GM12878 (cell line): ENCODE results near the gene ARAP2. TPM values are rescaled to one million over a fixed set of nuclear protein-coding genes. Genes with fewer than 3 reads are reported as not detected.

ENCODE experiments used
- CREM ChIP-seq: IDR thresholded peaks from 2 replicates; pipeline ENCODE4 v1.6.1; 2014; ENCODE audit warnings: antibody characterized with exemption, low read depth
- ESRRA ChIP-seq: IDR thresholded peaks from 2 replicates; pipeline ENCODE4 v1.6.1; 2012; ENCODE audit warnings: mild to moderate bottlenecking, low read length, improper control_type of control experiment
- EZH2 ChIP-seq: IDR thresholded peaks from 2 replicates; pipeline ENCODE4 v1.6.1; 2012; ENCODE audit warnings: low read depth, mild to moderate bottlenecking, control low read depth, inconsistent platforms, low read length, borderline replicate concordance; ENCODE audit not compliant: control insufficient read depth
- HDAC2 ChIP-seq: fragments of 200-600 bp; sonication (generic); IDR thresholded peaks from 2 replicates; pipeline ENCODE4 v1.6.1; 2017
- KAT2A ChIP-seq: conservative IDR thresholded peaks from 2 replicates; pipeline ENCODE4 v1.6.1; 2011; ENCODE audit warnings: low read depth, low read length; ENCODE audit not compliant: control insufficient read depth
- MYC ChIP-seq: IDR thresholded peaks from 2 replicates; pipeline ENCODE4 v1.6.1; 2011; ENCODE audit warnings: mild to moderate bottlenecking, low read length, moderate library complexity, inconsistent platforms; ENCODE audit not compliant: insufficient read depth, insufficient replicate concordance, insufficient read length, severe bottlenecking
- NFYA ChIP-seq: IDR thresholded peaks from 2 replicates; pipeline ENCODE4 v1.6.1; 2011; ENCODE audit warnings: low read depth, mild to moderate bottlenecking, low read length, improper control_type of control experiment, borderline replicate concordance
- polyA plus RNA-seq, 11 experiments: library from polyadenylated mRNA; depleted of rRNA in 4 of 11; unstranded in 6 of 11; stranded (reverse) in 5 of 11; fragments of >200 nt; fragmentation: Nextera tagmentation in 4 of 11; fragmentation: Illumina TruSeq in 1 of 11; extraction: Ambion mirVana in 4 of 11; extraction: Trizol in 1 of 11; gene quantifications; 1 replicate in 1 of 11; 2 replicates in 10 of 11; pipeline versions ENCODE4 v1.2.1 to v1.2.3, GENCODE V29; 2011 to 2016; ENCODE audit warnings: inconsistent platforms in 2 of 11, missing spikeins in 2 of 11, low read depth in 1 of 11
- total RNA-seq, 4 experiments: library from RNA; depleted of rRNA in 3 of 4; stranded (reverse); fragments of >200 nt in 3 of 4; fragmentation: Illumina TruSeq in 1 of 4; extraction: Trizol in 1 of 4; gene quantifications; 2 replicates each; pipeline versions ENCODE4 v1.2.1 to v1.2.3, GENCODE V29; 2013 to 2021
- TF ChIP-seq, protein P1 (sequence below): fragments of 450-650 bp; formaldehyde crosslinking; IDR thresholded peaks from 2 replicates; pipeline ENCODE4 v1.4.0; 2020; ENCODE audit warnings: mild to moderate bottlenecking, moderate library complexity
- TF ChIP-seq, protein P2 (sequence below): fragments of 450-650 bp; IDR thresholded peaks from 2 replicates; pipeline ENCODE4 v1.6.1; 2016; ENCODE audit warnings: mild to moderate bottlenecking

ARAP2 gene
- total and polyA plus RNA-seq, 10 of the 15 experiments (the other 5 are each of a cell fraction or from before 2014, with no cell fraction given) = 5.4 to 36.1 (median 12.2) TPM

DNA sequence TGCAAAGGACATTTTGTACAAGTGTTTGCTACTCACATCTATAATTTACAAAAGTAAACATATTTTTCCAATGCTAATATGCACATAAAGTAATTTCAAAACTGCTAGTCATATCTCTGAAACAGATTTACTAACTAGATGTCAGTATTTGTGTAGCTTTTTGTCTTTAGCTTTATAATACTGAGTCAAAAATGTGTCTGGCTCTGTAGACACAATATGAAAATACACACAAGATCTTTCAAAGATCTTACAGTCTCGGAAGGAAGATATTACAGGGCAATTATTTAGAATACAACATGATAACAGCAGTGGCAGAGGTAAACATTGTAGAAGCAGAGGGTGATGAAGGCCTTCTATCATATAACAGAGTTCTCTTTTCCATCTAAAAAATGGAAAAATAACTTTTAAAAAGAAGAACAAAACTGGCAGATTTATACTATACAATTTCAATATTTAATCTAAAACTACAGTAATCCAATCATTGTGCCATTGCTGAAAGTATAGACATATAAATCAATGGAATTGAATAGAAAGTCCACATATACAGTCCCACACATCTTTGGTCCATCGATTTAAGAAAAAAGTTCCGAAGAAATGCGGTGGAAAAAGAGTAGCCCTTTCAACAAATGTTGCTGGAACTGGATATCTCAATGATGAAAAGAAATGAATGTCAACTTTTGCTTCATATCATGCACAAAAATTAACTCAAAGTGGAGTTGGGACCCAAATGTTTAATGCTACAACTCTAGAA lies 29.4 kb downstream of the ARAP2 start (continued):
- TF ChIP-seq, protein P1, sequence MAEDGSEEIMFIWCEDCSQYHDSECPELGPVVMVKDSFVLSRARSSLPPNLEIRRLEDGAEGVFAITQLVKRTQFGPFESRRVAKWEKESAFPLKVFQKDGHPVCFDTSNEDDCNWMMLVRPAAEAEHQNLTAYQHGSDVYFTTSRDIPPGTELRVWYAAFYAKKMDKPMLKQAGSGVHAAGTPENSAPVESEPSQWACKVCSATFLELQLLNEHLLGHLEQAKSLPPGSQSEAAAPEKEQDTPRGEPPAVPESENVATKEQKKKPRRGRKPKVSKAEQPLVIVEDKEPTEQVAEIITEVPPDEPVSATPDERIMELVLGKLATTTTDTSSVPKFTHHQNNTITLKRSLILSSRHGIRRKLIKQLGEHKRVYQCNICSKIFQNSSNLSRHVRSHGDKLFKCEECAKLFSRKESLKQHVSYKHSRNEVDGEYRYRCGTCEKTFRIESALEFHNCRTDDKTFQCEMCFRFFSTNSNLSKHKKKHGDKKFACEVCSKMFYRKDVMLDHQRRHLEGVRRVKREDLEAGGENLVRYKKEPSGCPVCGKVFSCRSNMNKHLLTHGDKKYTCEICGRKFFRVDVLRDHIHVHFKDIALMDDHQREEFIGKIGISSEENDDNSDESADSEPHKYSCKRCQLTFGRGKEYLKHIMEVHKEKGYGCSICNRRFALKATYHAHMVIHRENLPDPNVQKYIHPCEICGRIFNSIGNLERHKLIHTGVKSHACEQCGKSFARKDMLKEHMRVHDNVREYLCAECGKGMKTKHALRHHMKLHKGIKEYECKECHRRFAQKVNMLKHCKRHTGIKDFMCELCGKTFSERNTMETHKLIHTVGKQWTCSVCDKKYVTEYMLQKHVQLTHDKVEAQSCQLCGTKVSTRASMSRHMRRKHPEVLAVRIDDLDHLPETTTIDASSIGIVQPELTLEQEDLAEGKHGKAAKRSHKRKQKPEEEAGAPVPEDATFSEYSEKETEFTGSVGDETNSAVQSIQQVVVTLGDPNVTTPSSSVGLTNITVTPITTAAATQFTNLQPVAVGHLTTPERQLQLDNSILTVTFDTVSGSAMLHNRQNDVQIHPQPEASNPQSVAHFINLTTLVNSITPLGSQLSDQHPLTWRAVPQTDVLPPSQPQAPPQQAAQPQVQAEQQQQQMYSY (CRISPR knock-in tag) = no peak
- TF ChIP-seq, protein P2, sequence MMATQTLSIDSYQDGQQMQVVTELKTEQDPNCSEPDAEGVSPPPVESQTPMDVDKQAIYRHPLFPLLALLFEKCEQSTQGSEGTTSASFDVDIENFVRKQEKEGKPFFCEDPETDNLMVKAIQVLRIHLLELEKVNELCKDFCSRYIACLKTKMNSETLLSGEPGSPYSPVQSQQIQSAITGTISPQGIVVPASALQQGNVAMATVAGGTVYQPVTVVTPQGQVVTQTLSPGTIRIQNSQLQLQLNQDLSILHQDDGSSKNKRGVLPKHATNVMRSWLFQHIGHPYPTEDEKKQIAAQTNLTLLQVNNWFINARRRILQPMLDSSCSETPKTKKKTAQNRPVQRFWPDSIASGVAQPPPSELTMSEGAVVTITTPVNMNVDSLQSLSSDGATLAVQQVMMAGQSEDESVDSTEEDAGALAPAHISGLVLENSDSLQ = no peak
- TF ChIP-seq ESRRA (no peak), MYC (no peak), NFYA (no peak), EZH2 (no peak), KAT2A (no peak), HDAC2 (no peak), CREM (no peak)
